Panc1 (cell line): ENCODE data around the gene SUCLA2.

Experiments used
- REST ChIP-seq, 2 experiments: IDR thresholded peaks; 2 replicates each; pipeline ENCODE4 v1.6.1; 2011 to 2012; ENCODE audit warnings: low read depth in 2 of 2, control low read depth in 1 of 2, low read length in 1 of 2, mild to moderate bottlenecking in 1 of 2, moderate library complexity in 1 of 2; ENCODE audit not compliant: insufficient read depth in 1 of 2
- TCF7L2 ChIP-seq: IDR thresholded peaks from 2 replicates; pipeline ENCODE4 v1.6.1; 2011; ENCODE audit warnings: mild to moderate bottlenecking, low read depth, low read length, inconsistent platforms

GRCh38 chr13:47990427-47990826 is 10.6 kb downstream of the SUCLA2 start:
- TF ChIP-seq REST (IDR thresholded peaks at IDR 0.05; ENCODE audit: insufficient read depth in 1 of 2, low read depth in 2 of 2, low read length in 1 of 2), result no peak
- TF ChIP-seq TCF7L2, result no peak
